SK-N-SH treated with all-trans-retinoic acid at 6 μM for 48 hours (cell line): ENCODE measurements around the gene AFDN.

Source experiments
- BACH2 ChIP-seq: fragments of 250-450 bp; sonication (Bioruptor Pico); IDR thresholded peaks from 2 replicates; pipeline ENCODE4 v1.9.0; 2021; ENCODE audit warnings: mild to moderate bottlenecking, borderline replicate concordance
- CSRNP3 ChIP-seq: fragments of 250-450 bp; sonication (Bioruptor Pico); IDR thresholded peaks from 2 replicates; pipeline ENCODE4 v1.5.1; 2021; ENCODE audit warnings: mild to moderate bottlenecking, moderate library complexity
- ESRRG ChIP-seq: fragments of 250-450 bp; sonication (Bioruptor Pico); IDR thresholded peaks from 2 replicates; pipeline ENCODE4 v1.6.1; 2021; ENCODE audit warnings: mild to moderate bottlenecking
- GLIS3 ChIP-seq: fragments of 250-450 bp; sonication (Bioruptor Pico); IDR thresholded peaks from 2 replicates; pipeline ENCODE4 v1.5.0; 2020; ENCODE audit warnings: mild to moderate bottlenecking, moderate library complexity
- PATZ1 ChIP-seq: fragments of 250-450 bp; sonication (Bioruptor Pico); IDR thresholded peaks from 2 replicates; pipeline ENCODE4 v1.8.0; 2020; ENCODE audit warnings: mild to moderate bottlenecking, moderate library complexity, borderline replicate concordance
- TOX ChIP-seq: fragments of 250-450 bp; sonication (Bioruptor Pico); IDR thresholded peaks from 2 replicates; pipeline ENCODE4 v1.8.0; 2021; ENCODE audit warnings: mild to moderate bottlenecking, moderate library complexity, borderline replicate concordance
- TSHZ2 ChIP-seq: fragments of 250-450 bp; sonication (Bioruptor Pico); IDR thresholded peaks from 2 replicates; pipeline ENCODE4 v1.5.0; 2020; ENCODE audit warnings: mild to moderate bottlenecking, moderate library complexity
- ZC3H10 ChIP-seq: fragments of 250-450 bp; sonication (Bioruptor Pico); IDR thresholded peaks from 2 replicates; pipeline ENCODE4 v1.5.1; 2021; ENCODE audit warnings: mild to moderate bottlenecking, moderate library complexity
- ZFP3 ChIP-seq: fragments of 250-450 bp; sonication (Bioruptor Pico); IDR thresholded peaks from 2 replicates; pipeline ENCODE4 v1.5.0; 2020; ENCODE audit warnings: mild to moderate bottlenecking, moderate library complexity
- ZFP30 ChIP-seq: fragments of 450-650 bp; formaldehyde crosslinking; IDR thresholded peaks from 2 replicates; pipeline ENCODE4 v1.5.0; 2022; ENCODE audit warnings: mild to moderate bottlenecking, moderate library complexity
- ZNF565 ChIP-seq: fragments of 450-650 bp; formaldehyde crosslinking; conservative IDR thresholded peaks from 2 replicates; pipeline ENCODE4 v1.5.0; 2020; ENCODE audit warnings: low read depth, mild to moderate bottlenecking, moderate library complexity
- ZNF70 ChIP-seq: fragments of 450-650 bp; formaldehyde crosslinking; IDR thresholded peaks from 2 replicates; pipeline ENCODE4 v1.5.0; 2020; ENCODE audit warnings: mild to moderate bottlenecking, moderate library complexity
- ZNF8 ChIP-seq: fragments of 450-650 bp; formaldehyde crosslinking; IDR thresholded peaks from 2 replicates; pipeline ENCODE4 v1.5.0; 2020; ENCODE audit warnings: mild to moderate bottlenecking, moderate library complexity

GRCh38 chr6:167840160-167840525 is 13.4 kb downstream of the AFDN start:
- TF ChIP-seq ZNF8 (no peak), BACH2 (no peak), ZFP30 (no peak), ZC3H10 (CRISPR knock-in tag) (no peak), ZFP3 (CRISPR knock-in tag) (no peak), CSRNP3 (CRISPR knock-in tag) (no peak), TOX (CRISPR knock-in tag) (no peak), GLIS3 (no peak), PATZ1 (CRISPR knock-in tag) (no peak), ZNF565 (CRISPR knock-in tag) (no peak), ESRRG (no peak), TSHZ2 (CRISPR knock-in tag) (no peak), ZNF70 (no peak)
